SH-SY5Y (cell line): Measurements from ENCODE around the gene INPP4A.
A peak's percentile ranks its signal among the peaks of the same experiment; 100 is the strongest.

Experiments used
- GATA2 ChIP-seq: IDR thresholded peaks from 2 replicates; pipeline ENCODE4 v1.6.1; 2011; ENCODE audit warnings: mild to moderate bottlenecking, low read depth, low read length
- GATA3 ChIP-seq: IDR thresholded peaks from 2 replicates; pipeline ENCODE4 v1.6.1; 2011; ENCODE audit warnings: low read depth, mild to moderate bottlenecking, low read length, moderate library complexity

Gene INPP4A

DNA sequence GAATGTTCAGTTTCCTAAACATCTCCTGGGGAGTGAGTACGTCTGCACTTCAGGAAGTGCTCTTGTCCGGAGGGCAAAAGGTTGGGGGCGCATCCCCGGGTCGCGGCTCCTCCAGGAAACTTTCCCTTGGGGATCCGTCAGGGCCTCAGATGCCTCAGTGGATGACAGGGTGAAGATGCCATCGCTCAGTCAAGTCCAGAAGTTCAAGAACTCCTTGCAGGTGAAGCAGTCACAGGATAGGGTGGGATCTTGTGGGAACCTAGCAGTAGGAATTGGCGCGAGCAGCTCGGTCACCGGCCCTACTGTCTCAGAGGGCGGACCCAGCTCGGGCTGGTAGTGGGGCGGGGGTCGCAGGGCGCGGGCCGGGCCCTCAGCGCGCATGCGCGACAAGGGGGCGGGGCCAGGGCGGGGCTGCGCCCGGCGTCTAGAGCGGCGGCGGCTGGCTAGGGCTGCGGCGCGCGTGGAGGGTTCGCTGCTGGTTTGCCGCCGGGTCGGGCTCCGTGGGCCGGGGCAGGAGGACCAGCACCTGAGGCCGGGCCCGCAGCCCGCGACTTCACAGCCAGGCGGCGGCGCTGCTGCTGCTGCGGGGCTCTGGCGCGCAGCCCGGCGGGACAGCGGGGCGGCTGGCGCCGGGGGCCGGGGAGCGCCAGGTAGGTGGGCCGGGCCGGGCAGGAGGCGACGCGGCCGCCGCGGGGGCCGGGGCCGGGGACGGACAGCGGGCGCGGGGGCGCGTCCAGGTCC lies at the start of gene INPP4A:
INPP4A (plus strand) TSS at position 423 of the 741 bp plus-strand sequence. CDS start 75,191 bp downstream, outside the sequence.
- no peak for TF ChIP-seq GATA3
- no peak for TF ChIP-seq GATA2

DNA sequence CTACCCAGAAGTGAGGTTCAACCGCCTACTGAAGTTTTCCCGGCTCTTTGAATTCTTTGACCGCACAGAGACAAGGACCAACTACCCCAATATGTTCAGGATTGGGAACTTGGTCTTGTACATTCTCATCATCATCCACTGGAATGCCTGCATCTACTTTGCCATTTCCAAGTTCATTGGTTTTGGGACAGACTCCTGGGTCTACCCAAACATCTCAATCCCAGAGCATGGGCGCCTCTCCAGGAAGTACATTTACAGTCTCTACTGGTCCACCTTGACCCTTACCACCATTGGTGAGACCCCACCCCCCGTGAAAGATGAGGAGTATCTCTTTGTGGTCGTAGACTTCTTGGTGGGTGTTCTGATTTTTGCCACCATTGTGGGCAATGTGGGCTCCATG lies 48.7 kb upstream of the INPP4A start:
- TF ChIP-seq GATA2 = no peak
- TF ChIP-seq GATA3 = no peak

- TF ChIP-seq GATA2 (no peak), GATA3 (no peak)
Measured at GRCh38 chr2:98396745-98397355, 47.8 kb upstream of the INPP4A start.

DNA sequence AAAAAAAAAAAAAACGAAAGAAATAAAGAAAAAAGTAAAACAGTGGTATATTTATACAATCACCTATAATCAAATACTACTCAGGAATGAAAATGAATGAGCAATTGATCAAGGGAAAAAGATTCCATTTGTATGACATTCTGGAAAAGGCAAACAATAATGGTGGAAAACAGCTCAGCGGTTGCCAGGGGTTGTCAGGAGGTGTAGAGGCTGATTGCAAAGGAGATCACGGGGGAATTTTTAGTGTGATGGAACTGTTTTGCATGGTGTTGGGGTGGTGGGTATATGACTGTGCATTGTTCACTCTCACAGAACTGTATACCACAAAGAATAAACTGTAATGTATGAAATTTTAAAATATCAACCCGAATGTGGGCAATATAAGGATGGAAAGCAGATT lies 45.5 kb upstream of the INPP4A start:
- no peak for TF ChIP-seq GATA3
- no peak for TF ChIP-seq GATA2

DNA sequence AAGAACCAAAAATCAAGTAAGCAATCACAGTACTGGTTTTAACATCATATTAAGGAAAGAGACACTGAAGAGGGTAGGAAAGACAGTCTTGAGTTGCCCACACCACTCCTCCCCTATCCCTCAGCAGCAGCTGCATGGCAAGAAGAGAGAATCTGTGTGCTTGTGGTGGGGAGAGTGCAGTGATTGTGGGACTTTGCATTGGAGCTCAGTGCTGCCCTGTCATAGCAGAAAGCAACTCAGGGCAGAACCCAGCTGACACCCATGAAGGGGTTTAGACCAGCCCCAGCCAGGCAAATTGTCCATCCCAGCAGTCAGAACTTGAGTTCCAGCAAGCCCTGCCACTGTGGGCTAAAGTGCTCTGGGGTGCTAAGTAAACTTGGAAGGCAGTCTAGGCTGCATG lies 40.8 kb upstream of the INPP4A start:
- TF ChIP-seq GATA3 (no peak), GATA2 (no peak)

GRCh38 chr2:98404556-98405250 lies 40.0 kb upstream of the INPP4A start:
- TF ChIP-seq GATA3 (no peak), GATA2 (no peak)

GRCh38 chr2:98405301-98405700 lies 39.4 kb upstream of the INPP4A start:
- TF ChIP-seq GATA3 (no peak), GATA2 (no peak)

- TF ChIP-seq GATA2 (no peak), GATA3 (no peak)
Measured at GRCh38 chr2:98408155-98408554, 36.5 kb upstream of the INPP4A start.

DNA sequence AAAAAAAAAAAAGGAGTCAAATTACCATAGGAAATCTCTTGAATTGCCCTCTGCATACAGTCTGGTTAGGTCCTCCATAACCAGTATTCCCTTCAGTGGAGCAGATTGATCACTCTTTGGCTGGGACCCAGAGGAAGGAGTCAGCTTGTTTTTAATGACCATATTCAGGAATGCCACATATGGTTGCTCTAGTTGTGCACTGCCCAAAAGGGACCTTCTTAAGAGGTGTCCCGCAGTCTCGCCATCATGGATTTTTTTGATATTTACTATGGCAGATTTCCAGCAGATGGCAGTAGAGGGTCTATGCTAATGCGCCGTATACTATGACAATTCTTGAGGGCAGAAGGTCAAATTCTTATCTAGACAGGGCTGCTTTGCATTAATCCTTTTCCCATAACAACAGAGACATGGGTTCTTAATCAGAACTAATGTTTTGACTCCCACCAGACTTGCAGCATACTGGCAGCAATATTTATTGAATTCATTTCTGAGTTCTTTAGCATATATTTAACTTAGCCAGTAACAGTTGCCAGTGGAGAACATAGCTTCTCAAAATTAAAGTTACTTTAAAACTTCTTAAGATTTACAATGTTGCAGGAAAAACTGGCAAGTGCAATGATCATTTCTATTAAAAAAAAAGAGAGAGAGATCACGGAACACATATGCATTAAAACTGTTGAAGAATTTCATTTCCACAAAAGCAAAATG lies 31.8 kb upstream of the INPP4A start:
- no peak for TF ChIP-seq GATA3
- TF ChIP-seq GATA2 = peak; percentile 22; the same call in 1 of the 2 replicates

DNA sequence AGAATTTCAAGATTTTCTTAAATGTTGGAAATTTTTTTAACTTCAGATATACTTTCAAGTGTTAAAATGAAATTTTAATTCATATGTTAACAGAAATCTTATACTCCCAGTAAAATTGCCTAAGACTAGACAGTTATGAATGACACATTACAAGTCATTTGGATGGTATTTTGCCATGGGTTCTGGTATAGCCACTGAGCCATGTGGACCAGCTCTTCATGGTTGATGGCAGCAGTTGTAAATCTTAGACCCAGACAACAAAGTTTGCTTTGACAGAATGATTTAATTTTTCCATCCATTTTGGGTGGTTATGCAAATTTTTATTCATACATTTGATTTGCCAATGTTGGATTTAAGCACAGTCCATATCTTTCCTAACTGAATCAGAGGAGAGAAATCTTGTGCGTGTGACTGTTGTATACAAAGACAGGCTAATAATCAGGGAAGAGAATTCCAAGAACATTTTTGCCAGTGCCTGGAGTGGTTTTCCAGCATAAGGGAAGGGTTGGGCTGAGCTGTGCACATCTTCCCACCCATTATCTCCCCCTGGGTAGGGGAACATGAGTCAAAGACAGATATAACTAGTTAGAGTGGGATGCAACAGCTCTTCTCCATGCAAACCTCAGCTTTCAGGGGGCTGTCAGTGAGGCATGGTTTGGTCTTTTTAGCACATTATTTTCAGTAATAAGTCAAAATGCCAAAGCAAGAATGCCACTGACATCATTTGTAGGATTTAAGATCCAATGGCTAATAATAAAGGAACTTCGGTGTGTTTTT lies 28.1 kb upstream of the INPP4A start:
- TF ChIP-seq GATA2 = no peak
- no peak for TF ChIP-seq GATA3

- TF ChIP-seq GATA2 = no peak
- no peak for TF ChIP-seq GATA3
Measured at GRCh38 chr2:98419544-98419943, 25.1 kb upstream of the INPP4A start.

DNA sequence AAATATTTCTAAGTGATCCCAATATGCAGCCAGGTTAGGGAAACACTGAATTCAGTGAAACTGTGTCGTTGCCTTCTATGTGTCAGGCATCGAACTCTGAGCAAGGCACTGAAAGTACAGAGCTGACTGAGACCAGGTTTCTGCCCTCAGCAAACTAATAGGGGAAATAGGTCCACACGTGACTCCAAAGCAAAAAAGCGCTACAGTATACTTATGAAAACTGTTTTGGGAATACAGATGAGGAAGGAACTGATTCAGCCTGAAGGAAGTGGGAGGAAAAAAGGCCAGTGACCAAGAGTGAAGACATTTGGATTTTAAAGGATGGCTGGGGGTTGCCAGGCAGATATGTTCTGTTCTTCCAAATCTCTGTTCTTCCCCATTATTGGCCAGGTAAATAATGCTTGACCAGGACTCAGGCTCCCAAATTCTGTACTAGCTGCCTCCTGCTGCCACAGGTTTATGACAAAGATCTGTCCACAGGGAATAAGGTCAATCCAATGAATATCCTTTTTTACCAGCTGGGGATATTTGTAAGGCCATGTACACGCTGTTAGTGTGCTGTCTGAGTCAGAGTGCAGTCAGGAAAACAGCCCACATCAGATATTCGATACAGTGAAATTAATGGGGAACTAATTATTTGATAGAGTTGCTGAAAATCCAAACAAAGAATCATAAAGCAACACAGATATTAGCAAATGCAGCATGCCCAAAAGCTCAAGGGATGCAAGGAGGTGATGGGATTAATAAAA lies 24.5 kb upstream of the INPP4A start:
- TF ChIP-seq GATA3 = no peak
- TF ChIP-seq GATA2 = no peak

- no peak for TF ChIP-seq GATA3
- TF ChIP-seq GATA2 = no peak
Measured at GRCh38 chr2:98422449-98422848, 22.2 kb upstream of the INPP4A start.
